ENCODE measurements around the gene AKAP13. TPM values are rescaled to one million over a fixed set of nuclear protein-coding genes. Genes with fewer than 3 reads are reported as not detected.

AKAP13 gene
- total RNA-seq, 1 experiment from 2014 or later = 47.3 TPM

DNA sequence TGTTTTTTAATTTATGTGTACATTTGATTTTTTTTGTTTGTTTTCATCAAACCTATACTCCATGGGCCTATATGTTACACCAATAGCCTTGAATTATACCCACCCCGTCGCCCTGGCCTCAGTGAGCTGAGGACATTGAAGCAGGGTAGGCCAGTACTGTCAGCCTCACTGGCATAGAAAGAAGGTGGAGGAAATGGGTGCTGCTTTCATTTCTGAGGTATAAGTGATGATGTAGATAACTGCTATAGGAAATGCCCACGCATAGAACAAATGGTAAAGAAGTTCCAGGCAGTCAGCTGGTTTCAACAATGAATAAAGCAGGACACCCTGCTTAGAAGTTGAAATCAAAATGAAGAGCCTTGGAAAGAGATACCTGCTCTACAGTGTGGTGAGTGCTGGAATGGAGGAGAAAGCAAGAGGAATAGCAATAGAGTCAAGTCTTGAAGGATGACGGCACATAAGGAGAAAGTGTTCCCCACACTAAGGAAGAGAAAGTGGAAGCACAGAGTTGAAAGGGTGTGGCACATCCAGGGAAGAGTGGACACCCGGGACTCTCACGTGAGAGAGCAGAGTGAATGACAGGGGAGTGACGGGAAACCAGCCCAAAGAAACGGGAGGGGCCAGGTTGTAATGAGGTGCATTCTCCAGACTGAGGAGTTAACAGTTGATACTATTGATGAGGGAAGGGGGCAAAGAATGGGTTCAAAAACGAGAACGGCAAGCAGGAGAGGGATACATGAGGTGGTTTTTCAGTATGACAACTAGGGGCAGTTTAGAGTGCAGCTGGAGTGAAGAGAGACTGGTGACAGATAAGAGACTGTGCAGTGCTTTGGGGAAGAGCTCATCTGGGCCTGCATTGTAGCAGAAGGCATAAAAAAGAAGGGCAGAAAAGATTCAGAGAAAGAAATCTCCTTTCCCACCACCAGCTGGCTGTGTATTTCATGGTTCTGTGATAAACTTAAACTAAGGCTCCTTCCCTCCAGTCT lies 343.9 kb downstream of the AKAP13 start:
- Mint-ChIP-seq H3K4me1 (no peaks in the 10 kb centered on the region), H3K4me3 (no peak overlapping the region), H3K27ac (peak overlapping the region in 1 of 3 experiments; percentile 13; a peak in 1 of 7 replicates), H3K9me3 (no peaks in the 10 kb centered on the region), H3K36me3 (ENCODE audit: insufficient read depth in 1 of 3, low read depth in 3 of 3) (peaks cover 0 to 41% (median 29%) of the 10 kb centered on the region in 3 experiments; a peak in 6 of 7 replicates), H3K27me3 (ENCODE audit: low read depth) (no peaks in the 10 kb centered on the region)
- H3K79me2 ChIP-seq (ENCODE audit: insufficient read depth, low read length) = no peaks in the 10 kb centered on the region
- H4K8ac ChIP-seq (replicated peaks; ENCODE audit: insufficient read length, low read depth, low read length) = no peak overlapping the region
- H3T11ph ChIP-seq (ENCODE audit: low read length) = no peak overlapping the region
- H3K23me2 ChIP-seq (ENCODE audit: insufficient read length, low read depth, low read length, poor library complexity, severe bottlenecking) = no peaks in the 10 kb centered on the region
- H4K20me1 ChIP-seq (ENCODE audit: control insufficient read depth, insufficient read depth, insufficient read length) = no peaks in the 10 kb centered on the region
- no peak overlapping the region for H3K23ac ChIP-seq (ENCODE audit: insufficient read length, low read depth, low read length)
- H3K14ac ChIP-seq (ENCODE audit: insufficient read depth, low read length) = no peak overlapping the region
- no peak overlapping the region for H3K4ac ChIP-seq (ENCODE audit: low read depth, low read length)
- H2AK5ac ChIP-seq (ENCODE audit: insufficient read length, low read length) = no peak overlapping the region
- H4K91ac ChIP-seq (ENCODE audit: insufficient read length, low read depth, low read length) = no peak overlapping the region
- no peak overlapping the region for H2BK5ac ChIP-seq (ENCODE audit: insufficient read length, low read length)
- H2BK15ac ChIP-seq (ENCODE audit: low read depth, low read length) = no peak overlapping the region
- H2BK12ac ChIP-seq (ENCODE audit: insufficient read length, low read depth, low read length) = no peak overlapping the region
- H2AFZ ChIP-seq (ENCODE audit: low read length) = no peak overlapping the region
- WGBS (ENCODE audit: extremely low coverage, insufficient read length, low lambda C conversion rate) = no CpG with 5 or more reads among the region's 10 CpGs
- H3K56ac ChIP-seq (ENCODE audit: insufficient read length, low read depth, low read length) = no peak overlapping the region
- no peaks in the 10 kb centered on the region for H3K4me1 ChIP-seq (ENCODE audit: insufficient read depth, low read length)
- TF ChIP-seq, protein P1, sequence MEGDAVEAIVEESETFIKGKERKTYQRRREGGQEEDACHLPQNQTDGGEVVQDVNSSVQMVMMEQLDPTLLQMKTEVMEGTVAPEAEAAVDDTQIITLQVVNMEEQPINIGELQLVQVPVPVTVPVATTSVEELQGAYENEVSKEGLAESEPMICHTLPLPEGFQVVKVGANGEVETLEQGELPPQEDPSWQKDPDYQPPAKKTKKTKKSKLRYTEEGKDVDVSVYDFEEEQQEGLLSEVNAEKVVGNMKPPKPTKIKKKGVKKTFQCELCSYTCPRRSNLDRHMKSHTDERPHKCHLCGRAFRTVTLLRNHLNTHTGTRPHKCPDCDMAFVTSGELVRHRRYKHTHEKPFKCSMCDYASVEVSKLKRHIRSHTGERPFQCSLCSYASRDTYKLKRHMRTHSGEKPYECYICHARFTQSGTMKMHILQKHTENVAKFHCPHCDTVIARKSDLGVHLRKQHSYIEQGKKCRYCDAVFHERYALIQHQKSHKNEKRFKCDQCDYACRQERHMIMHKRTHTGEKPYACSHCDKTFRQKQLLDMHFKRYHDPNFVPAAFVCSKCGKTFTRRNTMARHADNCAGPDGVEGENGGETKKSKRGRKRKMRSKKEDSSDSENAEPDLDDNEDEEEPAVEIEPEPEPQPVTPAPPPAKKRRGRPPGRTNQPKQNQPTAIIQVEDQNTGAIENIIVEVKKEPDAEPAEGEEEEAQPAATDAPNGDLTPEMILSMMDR (conservative IDR thresholded peaks at IDR 0.05) = no peak
- H2BK20ac ChIP-seq (ENCODE audit: low read depth, low read length, poor library complexity, severe bottlenecking) = no peak overlapping the region
- no peak overlapping the region for H2BK120ac ChIP-seq (ENCODE audit: low read depth, low read length, poor library complexity, severe bottlenecking)
- no peaks in the 10 kb centered on the region for H3K9me3 ChIP-seq (ENCODE audit: control insufficient read depth, low read depth, low read length)
- no peak overlapping the region for H3K9ac ChIP-seq (ENCODE audit: extremely low read depth, insufficient read length, low read length)
- no peak overlapping the region for H3K4me2 ChIP-seq (ENCODE audit: insufficient read depth, insufficient read length, low read length)
- H3K27ac ChIP-seq (ENCODE audit: insufficient read length, low read depth, low read length) = no peak overlapping the region
- no peaks in the 10 kb centered on the region for H3K79me1 ChIP-seq (ENCODE audit: insufficient read depth, low read depth, low read length, poor library complexity, severe bottlenecking)
- no peaks in the 10 kb centered on the region for H3K27me3 ChIP-seq (ENCODE audit: insufficient read depth, low read length)
- H3K18ac ChIP-seq (ENCODE audit: insufficient read length, low read depth, low read length) = no peak overlapping the region
- DNase-seq = no peak
- no peak overlapping the region for H4K5ac ChIP-seq (ENCODE audit: insufficient read length, low read depth, low read length)
